SK-N-SH treated with all-trans-retinoic acid at 6 μM for 48 hours (cell line): ENCODE measurements around the gene ZNF728.

Source experiments
- ESRRG ChIP-seq: fragments of 250-450 bp; sonication (Bioruptor Pico); IDR thresholded peaks from 2 replicates; pipeline ENCODE4 v1.6.1; 2021; ENCODE audit warnings: mild to moderate bottlenecking
- GLIS3 ChIP-seq: fragments of 250-450 bp; sonication (Bioruptor Pico); IDR thresholded peaks from 2 replicates; pipeline ENCODE4 v1.5.0; 2020; ENCODE audit warnings: mild to moderate bottlenecking, moderate library complexity
- PATZ1 ChIP-seq: fragments of 250-450 bp; sonication (Bioruptor Pico); IDR thresholded peaks from 2 replicates; pipeline ENCODE4 v1.8.0; 2020; ENCODE audit warnings: mild to moderate bottlenecking, moderate library complexity, borderline replicate concordance
- SNAI2 ChIP-seq: fragments of 250-450 bp; sonication (Bioruptor Pico); IDR thresholded peaks from 2 replicates; pipeline ENCODE4 v1.5.0; 2020; ENCODE audit warnings: mild to moderate bottlenecking, moderate library complexity
- ZNF565 ChIP-seq: fragments of 450-650 bp; formaldehyde crosslinking; conservative IDR thresholded peaks from 2 replicates; pipeline ENCODE4 v1.5.0; 2020; ENCODE audit warnings: low read depth, mild to moderate bottlenecking, moderate library complexity
- ZNF70 ChIP-seq: fragments of 450-650 bp; formaldehyde crosslinking; IDR thresholded peaks from 2 replicates; pipeline ENCODE4 v1.5.0; 2020; ENCODE audit warnings: mild to moderate bottlenecking, moderate library complexity

- TF ChIP-seq ESRRG = no peak
- TF ChIP-seq PATZ1 (CRISPR knock-in tag) = no peak
- no peak for TF ChIP-seq ZNF70
- no peak for TF ChIP-seq ZNF565 (CRISPR knock-in tag)
- TF ChIP-seq GLIS3 (CRISPR knock-in tag) = no peak
- TF ChIP-seq SNAI2 (CRISPR knock-in tag) = no peak
These were observed at the start of gene ZNF728 for GRCh38 chr19:23002690-23003422.
